MM.1S (cell line): Measurements from ENCODE around the gene NOP14.

Experiments
- CTCF ChIP-seq: fragments of 300-600 bp; sonication (generic); IDR thresholded peaks from 2 replicates; pipeline ENCODE4 v1.5.1; 2016; ENCODE audit warnings: antibody characterized with exemption, low read length, mixed read lengths
- EZH2phosphoT487 ChIP-seq: fragments of 300-600 bp; sonication (generic); IDR thresholded peaks from 2 replicates; pipeline ENCODE4 v1.6.1; 2018; ENCODE audit warnings: antibody characterized with exemption, low read length

GRCh38 chr4:2913168-2913567 lies 50.0 kb downstream of the NOP14 start:
- TF ChIP-seq CTCF (no peak), EZH2phosphoT487 (no peak)
